GM18508 (cell line): ENCODE results near the gene PADI4.

Source experiments
- ATAC-seq: cut with Tn5 transposase; IDR thresholded peaks from one replicate; pipeline ENCODE4 v1.9.1; 2021; ENCODE audit warnings: moderate number of reproducible peaks; ENCODE audit not compliant: insufficient read depth, unreplicated experiment

PADI4 gene

DNA sequence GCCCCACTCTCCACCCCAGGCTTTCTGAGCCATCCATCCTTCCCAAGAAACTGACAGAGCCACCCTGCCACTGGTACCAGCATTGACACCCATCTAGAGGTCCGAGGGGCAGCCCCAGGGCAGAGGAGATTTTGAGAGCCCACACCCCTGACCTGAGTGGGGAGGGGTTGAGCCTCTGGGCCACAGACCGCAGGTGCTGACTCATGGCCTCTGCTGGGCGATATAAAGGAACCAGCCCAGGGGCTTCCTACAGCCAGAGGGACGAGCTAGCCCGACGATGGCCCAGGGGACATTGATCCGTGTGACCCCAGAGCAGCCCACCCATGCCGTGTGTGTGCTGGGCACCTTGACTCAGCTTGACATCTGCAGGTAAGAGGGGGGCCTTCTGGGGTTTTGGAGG is at the start of gene PADI4:
TSS of gene PADI4 (plus strand) at position 252 of the 400 bp plus-strand sequence. CDS start at position 278, 26 bp downstream.
- no peak for ATAC-seq

GRCh38 chr1:17258758-17259130 is 49.3 kb upstream of the PADI4 start:
- ATAC-seq: no peak

DNA sequence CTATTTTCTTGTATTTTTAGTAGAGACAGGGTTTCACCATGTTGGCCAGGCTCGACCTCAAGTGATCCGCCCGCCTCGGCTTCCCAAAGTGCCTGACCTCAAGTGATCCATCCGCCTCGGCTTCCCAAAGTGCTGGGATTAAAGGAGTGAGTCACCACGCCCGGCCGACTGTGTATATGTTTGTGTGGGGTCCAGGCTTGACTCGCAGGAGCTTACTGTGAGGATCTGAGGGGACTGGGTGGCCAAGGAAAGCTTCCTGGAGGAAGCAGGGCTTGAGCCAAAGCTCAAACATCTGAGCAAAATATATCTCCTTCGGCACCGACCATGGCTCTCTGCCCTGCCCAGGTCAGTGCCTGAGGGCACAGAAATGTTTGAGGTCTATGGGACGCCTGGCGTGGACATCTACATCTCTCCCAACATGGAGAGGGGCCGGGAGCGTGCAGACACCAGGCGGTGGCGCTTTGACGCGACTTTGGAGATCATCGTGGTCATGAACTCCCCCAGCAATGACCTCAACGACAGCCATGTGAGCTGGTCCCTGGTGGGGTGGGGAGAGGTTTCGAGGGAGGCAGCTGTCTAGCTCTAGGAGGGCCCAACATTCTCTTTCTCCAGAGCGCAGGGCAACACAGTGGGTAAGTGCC is 48.6 kb upstream of the PADI4 start:
- ATAC-seq: no peak

DNA sequence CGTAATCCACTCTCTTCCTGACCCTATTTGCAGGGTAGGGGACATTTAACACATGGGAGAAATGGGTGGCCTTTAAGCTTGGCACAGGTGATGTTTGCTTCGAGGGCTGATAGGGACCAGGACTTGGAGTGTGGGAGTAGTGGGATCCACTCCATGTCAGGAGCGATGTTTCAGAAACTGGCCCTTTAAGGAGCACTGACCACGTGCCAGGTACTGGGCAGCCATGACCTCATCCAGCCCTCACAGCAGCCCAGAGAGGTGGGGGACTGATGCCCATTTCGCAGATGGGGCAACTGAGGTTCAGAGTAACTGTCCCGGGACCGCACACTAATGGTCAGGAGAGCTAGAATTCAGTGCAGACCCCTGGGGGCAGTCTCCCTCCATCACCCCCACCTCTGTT is 47.7 kb upstream of the PADI4 start:
- no peak for ATAC-seq

DNA sequence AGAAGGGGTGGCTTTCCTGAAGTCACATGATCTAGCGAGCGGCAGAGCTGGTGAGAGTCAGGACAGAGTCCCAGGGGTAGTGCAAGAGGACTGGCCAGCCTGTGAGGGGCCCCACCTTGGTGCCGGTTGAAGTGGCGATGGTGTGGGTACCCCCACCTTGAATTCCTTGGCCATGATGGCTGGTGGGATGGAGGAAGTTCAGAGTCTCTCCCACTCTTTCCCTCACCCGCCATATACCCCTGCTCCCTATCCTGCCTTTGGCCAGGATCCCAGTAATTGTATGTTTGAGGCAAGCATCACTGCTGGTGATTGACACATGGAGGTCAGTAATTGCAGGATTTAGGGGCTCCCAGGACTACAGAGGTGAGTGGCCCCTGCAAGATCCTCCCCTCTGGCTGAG is 47.3 kb upstream of the PADI4 start:
- ATAC-seq: no peak

DNA sequence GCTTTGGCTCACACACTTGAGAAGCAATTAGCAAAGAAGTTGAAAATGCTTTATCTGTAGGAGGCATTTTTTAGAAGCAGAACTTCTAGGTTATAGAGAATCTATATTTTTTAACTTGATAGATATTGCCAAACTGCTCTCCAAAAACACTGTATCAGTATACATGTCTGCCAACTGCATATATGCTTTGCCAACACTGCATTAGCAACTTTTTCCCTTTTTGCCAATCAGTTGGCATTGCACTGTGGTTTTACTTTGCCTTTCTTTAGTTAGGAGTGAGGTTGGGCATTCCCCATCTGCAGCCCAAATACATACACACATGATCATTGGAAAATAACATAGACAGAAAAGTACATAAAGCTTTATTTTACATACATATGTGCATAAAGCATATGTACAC is 44.1 kb upstream of the PADI4 start:
- ATAC-seq: no peak

DNA sequence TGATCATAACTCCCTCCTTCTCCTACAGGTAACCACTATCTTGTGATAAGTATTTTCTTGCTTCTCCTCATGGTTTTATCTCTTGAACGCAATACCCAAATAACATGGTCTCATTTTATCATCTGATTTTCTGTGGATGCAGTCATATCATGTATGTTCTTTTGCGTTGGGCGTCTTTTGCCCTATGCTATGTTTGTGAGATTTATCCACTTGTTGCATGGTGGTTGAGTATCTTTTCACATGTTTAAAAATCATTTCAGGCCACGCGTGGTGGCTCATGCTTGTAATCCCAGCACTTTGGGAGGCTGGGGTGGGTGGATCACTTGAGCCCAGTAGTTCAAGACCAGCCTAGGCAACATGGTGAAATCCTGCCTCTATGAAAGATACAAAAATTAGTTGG is 43.5 kb upstream of the PADI4 start:
- no peak for ATAC-seq

- ATAC-seq: no peak
Measured at GRCh38 chr1:17265162-17265561, 42.8 kb upstream of the PADI4 start.

DNA sequence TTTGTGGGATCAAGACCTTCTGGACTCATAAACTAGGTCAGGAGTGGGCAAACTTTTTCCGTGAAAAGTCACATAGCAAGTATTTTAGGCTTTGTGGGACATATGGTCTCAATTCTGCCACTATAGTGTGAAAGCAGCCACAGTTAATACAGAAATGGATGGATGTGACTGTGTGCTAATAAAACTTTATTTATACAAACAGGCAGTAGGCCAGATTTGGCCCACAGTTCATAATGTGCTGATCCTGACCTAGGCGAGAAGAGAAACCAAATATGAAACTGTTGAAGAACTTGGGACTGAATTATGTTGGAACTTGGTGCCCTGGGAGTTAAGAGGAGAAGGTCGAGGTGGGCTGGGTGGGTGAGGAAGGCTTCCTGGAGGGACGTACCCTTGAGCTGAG is 42.0 kb upstream of the PADI4 start:
- ATAC-seq: no peak

GRCh38 chr1:17270891-17271765 is 36.9 kb upstream of the PADI4 start:
- no peak for ATAC-seq

DNA sequence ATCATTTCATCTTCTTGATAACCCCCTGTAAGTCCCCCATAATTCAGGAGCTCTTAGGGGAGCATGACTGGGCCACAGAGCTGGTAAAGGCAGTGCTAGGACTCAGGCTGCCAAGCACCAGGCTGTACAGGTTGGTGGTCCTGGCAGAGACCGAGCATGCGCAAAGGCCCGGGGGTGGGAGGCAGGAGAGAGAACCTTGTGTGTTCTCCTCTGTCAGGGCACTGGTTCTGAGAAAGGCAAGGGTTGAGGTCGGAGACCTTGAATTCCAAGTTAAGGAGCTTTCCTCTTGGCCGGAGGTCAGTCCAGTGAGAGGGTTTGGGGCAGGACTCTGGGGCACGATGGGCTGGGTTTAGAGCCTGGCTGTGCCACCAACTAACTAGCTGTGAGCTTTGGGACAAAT is 35.9 kb upstream of the PADI4 start:
- no peak for ATAC-seq

DNA sequence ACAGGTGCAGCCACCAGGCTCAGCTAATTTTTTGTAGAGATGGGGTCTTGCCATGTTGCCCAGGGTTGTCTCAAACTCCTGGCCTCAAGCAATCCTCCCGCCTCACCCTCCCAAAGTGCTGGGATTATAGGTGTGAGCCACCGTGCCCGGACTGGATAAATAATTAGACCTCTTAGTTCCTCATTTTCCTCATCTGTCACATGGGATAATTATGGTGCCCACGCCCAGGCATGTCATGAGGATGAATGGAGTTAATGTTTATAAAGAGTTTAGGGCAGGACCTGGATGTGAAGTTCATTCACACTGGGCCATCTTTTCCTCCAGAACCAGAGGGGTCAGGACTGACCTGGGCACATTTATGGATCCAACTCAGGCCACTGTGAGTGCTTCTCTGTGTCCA is 35.4 kb upstream of the PADI4 start:
- ATAC-seq: no peak

DNA sequence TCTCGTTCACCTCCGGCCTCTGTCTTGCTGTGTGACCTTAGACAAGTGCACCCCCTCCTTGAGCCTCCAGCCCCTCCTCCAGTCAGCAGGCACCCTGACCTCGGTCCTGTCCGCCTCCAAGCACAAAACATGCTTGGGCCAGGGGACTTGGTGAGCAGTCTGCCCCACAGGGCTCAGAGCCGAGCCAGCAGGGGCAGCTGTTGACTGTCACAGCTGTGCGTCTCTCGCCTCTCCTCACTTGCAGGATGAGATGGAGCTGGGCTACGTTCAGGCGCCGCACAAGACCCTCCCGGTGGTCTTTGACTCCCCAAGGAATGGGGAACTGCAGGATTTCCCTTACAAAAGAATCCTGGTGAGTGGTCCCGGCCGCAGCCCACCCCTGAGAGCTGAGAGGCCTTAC is 34.9 kb upstream of the PADI4 start:
- ATAC-seq: no peak

GRCh38 chr1:17274186-17275170 is 33.5 kb upstream of the PADI4 start:
- ATAC-seq: no peak

DNA sequence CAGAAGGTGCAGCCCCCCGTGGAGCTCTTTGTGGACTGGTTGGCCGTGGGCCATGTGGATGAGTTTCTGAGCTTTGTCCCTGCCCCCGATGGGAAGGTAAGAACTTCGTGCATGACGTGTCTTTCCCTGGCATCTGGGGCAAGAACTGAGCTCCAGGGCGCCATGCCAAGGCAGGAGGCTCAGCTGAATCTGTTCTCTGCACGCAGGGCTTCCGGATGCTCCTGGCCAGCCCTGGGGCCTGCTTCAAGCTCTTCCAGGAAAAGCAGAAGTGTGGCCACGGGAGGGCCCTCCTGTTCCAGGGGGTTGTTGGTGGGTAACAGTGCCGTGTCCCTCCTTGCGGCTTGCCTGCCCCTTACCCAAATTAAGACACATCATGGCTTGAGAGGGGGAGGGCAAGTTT is 31.4 kb upstream of the PADI4 start:
- no peak for ATAC-seq

- ATAC-seq: no peak
Measured at GRCh38 chr1:17277511-17278159, 30.4 kb upstream of the PADI4 start.

GRCh38 chr1:17278996-17279830 is 28.8 kb upstream of the PADI4 start:
- ATAC-seq: no peak

DNA sequence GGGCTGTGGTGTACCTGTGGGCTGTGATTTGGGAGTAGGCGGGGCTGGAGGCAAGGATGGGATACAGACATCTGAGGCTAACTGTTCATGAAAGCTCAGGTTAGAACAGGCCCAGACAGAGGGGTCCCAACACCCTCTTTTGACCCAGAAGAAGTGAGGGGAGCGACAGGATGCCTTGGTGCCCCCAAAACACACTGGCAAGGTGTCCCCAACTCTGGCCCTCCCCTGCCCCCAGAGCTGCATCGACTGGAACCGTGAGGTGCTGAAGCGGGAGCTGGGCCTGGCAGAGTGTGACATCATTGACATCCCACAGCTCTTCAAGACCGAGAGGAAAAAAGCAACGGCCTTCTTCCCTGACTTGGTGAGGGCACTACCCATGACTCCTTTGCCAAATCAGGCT is 27.6 kb upstream of the PADI4 start:
- ATAC-seq: no peak

DNA sequence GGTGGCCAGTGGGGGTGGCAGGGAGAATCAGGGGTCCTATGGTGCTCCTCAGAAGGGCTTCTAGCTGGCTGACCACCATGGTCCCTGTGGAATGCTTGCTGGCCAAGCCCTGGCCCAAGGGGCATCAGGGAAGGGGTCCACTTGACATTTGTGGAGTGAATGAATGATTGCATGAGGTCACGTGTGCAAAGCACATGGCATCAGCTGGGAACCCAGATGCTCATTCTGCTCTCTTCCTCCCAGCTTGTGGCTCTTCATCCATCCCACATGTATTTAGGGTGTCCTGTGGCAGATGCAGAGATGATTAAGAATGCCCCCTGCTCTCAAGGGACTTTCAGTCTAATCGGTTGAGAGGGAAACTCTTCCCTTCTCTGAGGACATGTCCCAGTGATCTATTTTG is 27.1 kb upstream of the PADI4 start:
- no peak for ATAC-seq
